ENCODE results near the gene ZBTB16. TPM values are rescaled to one million over a fixed set of nuclear protein-coding genes. Genes with fewer than 3 reads are reported as not detected.
A peak's percentile ranks its signal among the peaks of the same experiment; 100 is the strongest.

Gene ZBTB16
- total RNA-seq, 2 experiments from 2014 or later, result 19.1 to 20.6 TPM

GRCh38 chr11:114187173-114187572 is 127.7 kb downstream of the ZBTB16 start:
- Mint-ChIP-seq H3K4me1 (ENCODE audit: low read depth) (peaks cover 60% of the 10 kb centered on the region), H3K27me3 (no peaks in the 10 kb centered on the region), H3K9me3 (peaks cover 7% of the 10 kb centered on the region), H3K36me3 (ENCODE audit: low read depth) (no peaks in the 10 kb centered on the region), H3K27ac (peak overlapping the region; percentile 80), H3K4me3 (no peak overlapping the region)
- DNase-seq (no peak), ATAC-seq (ENCODE audit: poor library complexity) (no peak)
- Histone ChIP-seq H3K4me1 (ENCODE audit: insufficient read depth, low read length) (peaks cover 34% of the 10 kb centered on the region), H3K4me3 (ENCODE audit: low read length) (no peak overlapping the region), H3K27ac (ENCODE audit: low read depth in 1 of 2, low read length in 2 of 2) (no peak overlapping the region), H3K27me3 (ENCODE audit: control insufficient read depth in 1 of 2, insufficient read depth in 2 of 2, low read length in 2 of 2) (no peaks in the 10 kb centered on the region), H3K36me3 (ENCODE audit: insufficient read depth, low read length) (no peaks in the 10 kb centered on the region), H3K9me3 (ENCODE audit: control insufficient read depth in 1 of 2, insufficient read depth in 1 of 2, low read length in 2 of 2) (peaks cover 3 to 5% of the 10 kb centered on the region in 2 experiments)
- ChIA-PET POLR2A (interaction anchor here (0.7 to 1.2 kb wide), 2 partner anchors 20 to 26 kb away, joined by 3 to 4 read pairs; no protein-coding TSS in a partner anchor), CTCF (no interaction called here)
- no peak for TF ChIP-seq CTCF (IDR thresholded peaks at IDR 0.05)
- intact Hi-C loops (cut with DNase I, micrococcal nuclease), result loop anchor here in 1 of 2 experiments (2.0 to 5.0 kb wide), 2 partner anchors 22 to 35 kb away; no protein-coding TSS in a partner anchor

GRCh38 chr11:114188851-114189570 is 129.5 kb downstream of the ZBTB16 start:
- H3K27ac ChIP-seq (ENCODE audit: low read depth in 1 of 2, low read length in 2 of 2), result no peak overlapping the region
- H3K4me1 Mint-ChIP-seq (ENCODE audit: low read depth), result peaks cover 52% of the 10 kb centered on the region

GRCh38 chr11:114190630-114191029 is 131.1 kb downstream of the ZBTB16 start:
- no peaks in the 10 kb centered on the region for H3K27me3 Mint-ChIP-seq
- Histone ChIP-seq H3K4me3 (ENCODE audit: low read length) (no peak overlapping the region), H3K27me3 (ENCODE audit: control insufficient read depth in 1 of 2, insufficient read depth in 2 of 2, low read length in 2 of 2) (no peaks in the 10 kb centered on the region), H3K36me3 (ENCODE audit: insufficient read depth, low read length) (no peaks in the 10 kb centered on the region), H3K9me3 (ENCODE audit: control insufficient read depth in 1 of 2, insufficient read depth in 1 of 2, low read length in 2 of 2) (peaks cover 3 to 5% of the 10 kb centered on the region in 2 experiments), H3K4me1 (ENCODE audit: insufficient read depth, low read length) (peaks cover 24% of the 10 kb centered on the region), H3K27ac (ENCODE audit: low read depth in 1 of 2, low read length in 2 of 2) (no peak overlapping the region)
- H3K36me3 Mint-ChIP-seq (ENCODE audit: low read depth), result no peaks in the 10 kb centered on the region
- H3K4me3 Mint-ChIP-seq, result no peak overlapping the region
- ChIA-PET POLR2A (interaction anchor here (1.4 to 2.0 kb wide), 2 partner anchors 9 to 18 kb away, joined by 3 to 5 read pairs; no protein-coding TSS in a partner anchor), CTCF (no interaction called here)
- ATAC-seq (ENCODE audit: poor library complexity) (no peak), DNase-seq (no peak)
- TF ChIP-seq CTCF (IDR thresholded peaks at IDR 0.05), result no peak
- H3K4me1 Mint-ChIP-seq (ENCODE audit: low read depth), result peaks cover 57% of the 10 kb centered on the region
- intact Hi-C loops (cut with DNase I, micrococcal nuclease), result no loop called here
- H3K27ac Mint-ChIP-seq, result no peak overlapping the region
- H3K9me3 Mint-ChIP-seq, result peaks cover 7% of the 10 kb centered on the region

More at GRCh38 chr11:114188851-114189570, 129.5 kb downstream of the ZBTB16 start:
- H3K9me3 Mint-ChIP-seq, result peaks cover 7% of the 10 kb centered on the region
- no peaks in the 10 kb centered on the region for H3K27me3 ChIP-seq (ENCODE audit: control insufficient read depth in 1 of 2, insufficient read depth in 2 of 2, low read length in 2 of 2)
- ChIA-PET POLR2A (interaction anchor here (1.1 kb wide), 1 partner anchor 22 kb away, joined by 3 read pairs; no protein-coding TSS in a partner anchor), CTCF (no interaction called here)
- no peaks in the 10 kb centered on the region for H3K36me3 ChIP-seq (ENCODE audit: insufficient read depth, low read length)
- no peak overlapping the region for H3K4me3 ChIP-seq (ENCODE audit: low read length)
- DNase-seq (no peak), ATAC-seq (ENCODE audit: poor library complexity) (no peak)
- H3K36me3 Mint-ChIP-seq (ENCODE audit: low read depth), result no peaks in the 10 kb centered on the region
- intact Hi-C loops (cut with DNase I, micrococcal nuclease), result loop anchor here in 1 of 2 experiments (5.0 kb wide), 1 partner anchor 37 kb away; no protein-coding TSS in a partner anchor
- no peak overlapping the region for H3K4me3 Mint-ChIP-seq
- peaks cover 25% of the 10 kb centered on the region for H3K4me1 ChIP-seq (ENCODE audit: insufficient read depth, low read length)
- H3K9me3 ChIP-seq (ENCODE audit: control insufficient read depth in 1 of 2, insufficient read depth in 1 of 2, low read length in 2 of 2), result peaks cover 3 to 5% of the 10 kb centered on the region in 2 experiments
- TF ChIP-seq CTCF (IDR thresholded peaks at IDR 0.05), result no peak
- H3K27ac Mint-ChIP-seq, result no peak overlapping the region
- no peaks in the 10 kb centered on the region for H3K27me3 Mint-ChIP-seq
